ENCODE data around the gene ARID3A. TPM values are rescaled to one million over a fixed set of nuclear protein-coding genes. Genes with fewer than 3 reads are reported as not detected.

ARID3A gene
- total RNA-seq, 2 donors from 2014 or later, result 3.8 to 18.7 TPM

- 85% methylated on average over 8 of the region's 8 CpGs for WGBS
- Histone ChIP-seq H3K9me3 (no peaks in the 10 kb centered on the region), H3K4me3 (no peak overlapping the region), H3K4me1 (replicated peaks) (peaks cover 4% of the 10 kb centered on the region), H3K27me3 (replicated peaks; ENCODE audit: insufficient read depth) (no peaks in the 10 kb centered on the region), H3K36me3 (peaks cover 0 to 2% of the 10 kb centered on the region in 2 donors), H3K27ac (no peak overlapping the region)
- TF ChIP-seq CTCF (IDR thresholded peaks at IDR 0.05) (no peak), POLR2AphosphoS5 (IDR thresholded peaks at IDR 0.05) (no peak), POLR2A (IDR thresholded peaks at IDR 0.05) (no peak)
- DNase-seq (ENCODE audit: low spot score), result no peak
- intact Hi-C loops (cut with DNase I), result no loop called here
These were observed 21.3 kb upstream of the ARID3A start for GRCh38 chr19:904545-904944.

GRCh38 chr19:906480-906879 lies 19.4 kb upstream of the ARID3A start:
- no peaks in the 10 kb centered on the region for H3K9me3 ChIP-seq
- H3K4me1 ChIP-seq (replicated peaks), result peaks cover 4% of the 10 kb centered on the region
- H3K4me3 ChIP-seq, result no peak overlapping the region
- no peaks in the 10 kb centered on the region for H3K36me3 ChIP-seq
- intact Hi-C loops (cut with DNase I), result no loop called here
- 92% methylated on average over 7 of the region's 7 CpGs for WGBS
- H3K27ac ChIP-seq, result no peak overlapping the region
- no peaks in the 10 kb centered on the region for H3K27me3 ChIP-seq (replicated peaks; ENCODE audit: insufficient read depth)
- TF ChIP-seq CTCF (IDR thresholded peaks at IDR 0.05) (no peak), POLR2A (IDR thresholded peaks at IDR 0.05) (no peak), POLR2AphosphoS5 (IDR thresholded peaks at IDR 0.05) (no peak)
- DNase-seq (ENCODE audit: low spot score), result no peak

- Histone ChIP-seq H3K4me3 (no peak overlapping the region), H3K27ac (no peak overlapping the region), H3K4me1 (replicated peaks) (peaks cover 4% of the 10 kb centered on the region), H3K36me3 (no peaks in the 10 kb centered on the region), H3K27me3 (replicated peaks; ENCODE audit: insufficient read depth) (no peaks in the 10 kb centered on the region), H3K9me3 (no peaks in the 10 kb centered on the region)
- intact Hi-C loops (cut with DNase I), result no loop called here
- 80% methylated on average over 14 of the region's 14 CpGs for WGBS
- no peak for DNase-seq (ENCODE audit: low spot score)
- no peak for TF ChIP-seq POLR2A (IDR thresholded peaks at IDR 0.05)
- no peak for TF ChIP-seq POLR2AphosphoS5 (IDR thresholded peaks at IDR 0.05)
These were observed 18.5 kb upstream of the ARID3A start for GRCh38 chr19:907183-907853.

GRCh38 chr19:911197-912033 lies 14.4 kb upstream of the ARID3A start:
- H3K36me3 ChIP-seq, result no peaks in the 10 kb centered on the region
- peaks cover 4% of the 10 kb centered on the region for H3K4me1 ChIP-seq (replicated peaks)
- no peaks in the 10 kb centered on the region for H3K27me3 ChIP-seq (replicated peaks; ENCODE audit: insufficient read depth)
- H3K9me3 ChIP-seq, result no peaks in the 10 kb centered on the region
- TF ChIP-seq CTCF (IDR thresholded peaks at IDR 0.05) (no peak), POLR2A (IDR thresholded peaks at IDR 0.05) (no peak)
- H3K4me3 ChIP-seq, result no peak overlapping the region
- no peak overlapping the region for H3K27ac ChIP-seq
- 84% methylated on average over 53 of the region's 54 CpGs for WGBS
- DNase-seq (ENCODE audit: low spot score), result no peak
- intact Hi-C loops (cut with DNase I), result loop anchor here (2.0 kb wide), 1 partner anchor 43 kb away; no protein-coding TSS in a partner anchor

GRCh38 chr19:912181-913079 lies 13.4 kb upstream of the ARID3A start:
- Histone ChIP-seq H3K9me3 (no peaks in the 10 kb centered on the region), H3K4me3 (peak overlapping the region; percentile 82 to 92), H3K27ac (peak overlapping the region; percentile 92 to 93), H3K27me3 (replicated peaks; ENCODE audit: insufficient read depth) (peaks cover 2% of the 10 kb centered on the region), H3K36me3 (no peaks in the 10 kb centered on the region), H3K4me1 (replicated peaks) (peaks cover 9% of the 10 kb centered on the region)
- TF ChIP-seq POLR2A (IDR thresholded peaks at IDR 0.05) (no peak), POLR2AphosphoS5 (IDR thresholded peaks at IDR 0.05) (no peak)
- 1% methylated on average over 47 of the region's 69 CpGs for WGBS
- DNase-seq (ENCODE audit: low spot score), result no peak
- intact Hi-C loops (cut with DNase I), result loop anchor here (2.0 kb wide), 1 partner anchor 44 kb away; no protein-coding TSS in a partner anchor
